Liver (tissue), 9 donors: ENCODE results near the gene MS4A6E. TPM values are rescaled to one million over a fixed set of nuclear protein-coding genes. Genes with fewer than 3 reads are reported as not detected.
A peak's percentile ranks its signal among the peaks of the same experiment; 100 is the strongest.

ENCODE experiments used
- DNase-seq: peaks from one replicate; pipeline ENCODE4 v3.0.0-alpha.2; 2017; ENCODE audit warnings: low spot score
- H3K27ac ChIP-seq, 2 donors: one replicate each; pipeline ENCODE4 v1.7.0; 2013; ENCODE audit warnings: inconsistent platforms in 2 of 2, low read length in 2 of 2, control low read depth in 1 of 2, low read depth in 1 of 2, mild to moderate bottlenecking in 1 of 2
- H3K27me3 ChIP-seq, 4 donors: one replicate each; pipeline versions ENCODE4 v1.6.1 to v1.7.0; 2013; ENCODE audit warnings: low read length in 3 of 4, inconsistent platforms in 1 of 4, mild to moderate bottlenecking in 1 of 4, moderate library complexity in 1 of 4; ENCODE audit not compliant: control insufficient read depth in 4 of 4, insufficient read depth in 4 of 4
- H3K36me3 ChIP-seq, 4 donors: one replicate each; pipeline versions ENCODE4 v1.6.1 to v1.7.0; 2013; ENCODE audit warnings: low read length in 3 of 4, mild to moderate bottlenecking in 3 of 4, low read depth in 1 of 4, moderate library complexity in 1 of 4; ENCODE audit not compliant: control insufficient read depth in 4 of 4, insufficient read depth in 3 of 4
- H3K4me1 ChIP-seq, 4 donors: one replicate each; pipeline versions ENCODE4 v1.6.1 to v1.7.0; 2013; ENCODE audit warnings: low read length in 3 of 4, mild to moderate bottlenecking in 3 of 4, moderate library complexity in 1 of 4; ENCODE audit not compliant: control insufficient read depth in 4 of 4, insufficient read depth in 4 of 4
- H3K4me3 ChIP-seq, 3 donors: one replicate each; pipeline versions ENCODE4 v1.6.1 to v1.7.0; 2013; ENCODE audit warnings: low read length in 3 of 3, control low read depth in 1 of 3, low read depth in 1 of 3, mild to moderate bottlenecking in 1 of 3
- H3K9ac ChIP-seq, 2 donors: one replicate each; pipeline ENCODE4 v1.7.0; 2013; ENCODE audit warnings: low read length in 2 of 2, mild to moderate bottlenecking in 2 of 2, moderate library complexity in 2 of 2, control low read depth in 1 of 2, low read depth in 1 of 2
- H3K9me3 ChIP-seq, 4 donors: one replicate each; pipeline versions ENCODE4 v1.6.1 to v1.7.0; 2013; ENCODE audit warnings: low read length in 3 of 4; ENCODE audit not compliant: control insufficient read depth in 4 of 4
- EGR1 ChIP-seq, 2 donors: IDR thresholded peaks; 2 replicates each; pipeline ENCODE4 v1.6.1; 2016 to 2018; ENCODE audit warnings: antibody characterized with exemption in 2 of 2, low read depth in 2 of 2
- FOXA1 ChIP-seq: IDR thresholded peaks from 2 replicates; pipeline ENCODE4 v1.6.1; 2016; ENCODE audit warnings: antibody characterized with exemption
- HNF4A ChIP-seq, 2 donors: conservative IDR thresholded peaks; 2 replicates each; pipeline ENCODE4 v1.6.1; 2016; ENCODE audit warnings: antibody characterized with exemption in 2 of 2, mild to moderate bottlenecking in 2 of 2
- HNF4G ChIP-seq: IDR thresholded peaks from 2 replicates; pipeline ENCODE4 v1.6.1; 2016; ENCODE audit warnings: antibody characterized with exemption
- JUND ChIP-seq, 2 donors: IDR thresholded peaks; 2 replicates each; pipeline ENCODE4 v1.6.1; 2016; ENCODE audit warnings: antibody characterized with exemption in 2 of 2
- NR2F2 ChIP-seq: IDR thresholded peaks from 2 replicates; pipeline ENCODE4 v1.6.1; 2016; ENCODE audit warnings: antibody characterized with exemption
- REST ChIP-seq: IDR thresholded peaks from 2 replicates; pipeline ENCODE4 v1.6.1; 2016; ENCODE audit warnings: antibody characterized with exemption, mild to moderate bottlenecking
- RXRA ChIP-seq, 2 donors: IDR thresholded peaks; 2 replicates each; pipeline ENCODE4 v1.6.1; 2017 to 2018; ENCODE audit warnings: antibody characterized with exemption in 2 of 2, mild to moderate bottlenecking in 1 of 2
- SP1 ChIP-seq: IDR thresholded peaks from 2 replicates; pipeline ENCODE4 v1.6.1; 2018; ENCODE audit warnings: antibody characterized with exemption, mild to moderate bottlenecking
- TAF1 ChIP-seq: conservative IDR thresholded peaks from 2 replicates; pipeline ENCODE4 v1.6.1; 2016; ENCODE audit warnings: antibody characterized with exemption, mild to moderate bottlenecking
- YY1 ChIP-seq: IDR thresholded peaks from 2 replicates; pipeline ENCODE4 v1.6.1; 2016; ENCODE audit warnings: antibody characterized with exemption, mild to moderate bottlenecking
- ZBTB33 ChIP-seq: IDR thresholded peaks from 2 replicates; pipeline ENCODE4 v1.6.1; 2016; ENCODE audit warnings: antibody characterized with exemption
- WGBS: extraction: QIAGEN DNeasy Blood & Tissue Kit; methylation state at CpG from one replicate; pipeline ENCODE4 v1.1.7; 2013; 5-methylcytosine and 5-hydroxymethylcytosine counted together
- polyA plus RNA-seq, 2 donors: library from polyadenylated mRNA; stranded (reverse) in 1 of 2; unstranded in 1 of 2; fragments of 200-250 nt in 1 of 2; fragments of >200 nt in 1 of 2; fragmentation: Nextera tagmentation in 1 of 2; extraction: Ambion mirVana in 1 of 2; gene quantifications; one replicate each; pipeline versions ENCODE4 v1.2.1 to v1.2.3, GENCODE V29; 2013 to 2015
- total RNA-seq, 2 donors: library from RNA; depleted of rRNA; stranded (reverse); fragments of >200 nt; gene quantifications; one replicate each; pipeline ENCODE4 v1.2.3, GENCODE V29; 2014
- TF ChIP-seq, protein P1 (sequence below): fragments of 150-350 bp; IDR thresholded peaks from 2 replicates; pipeline ENCODE4 v1.5.1; 2017; ENCODE audit warnings: improper control_type of control experiment, low read depth, low read length; ENCODE audit not compliant: missing input control
- donor health status: healthy.
- donor health status: healthy.
- donor health status: healthy.
- donor health status: healthy.
- donor health status: healthy.

The MS4A6E gene
- total and polyA plus RNA-seq, 4 donors, result 0.22 to 0.75 TPM; not detected in 2

DNA sequence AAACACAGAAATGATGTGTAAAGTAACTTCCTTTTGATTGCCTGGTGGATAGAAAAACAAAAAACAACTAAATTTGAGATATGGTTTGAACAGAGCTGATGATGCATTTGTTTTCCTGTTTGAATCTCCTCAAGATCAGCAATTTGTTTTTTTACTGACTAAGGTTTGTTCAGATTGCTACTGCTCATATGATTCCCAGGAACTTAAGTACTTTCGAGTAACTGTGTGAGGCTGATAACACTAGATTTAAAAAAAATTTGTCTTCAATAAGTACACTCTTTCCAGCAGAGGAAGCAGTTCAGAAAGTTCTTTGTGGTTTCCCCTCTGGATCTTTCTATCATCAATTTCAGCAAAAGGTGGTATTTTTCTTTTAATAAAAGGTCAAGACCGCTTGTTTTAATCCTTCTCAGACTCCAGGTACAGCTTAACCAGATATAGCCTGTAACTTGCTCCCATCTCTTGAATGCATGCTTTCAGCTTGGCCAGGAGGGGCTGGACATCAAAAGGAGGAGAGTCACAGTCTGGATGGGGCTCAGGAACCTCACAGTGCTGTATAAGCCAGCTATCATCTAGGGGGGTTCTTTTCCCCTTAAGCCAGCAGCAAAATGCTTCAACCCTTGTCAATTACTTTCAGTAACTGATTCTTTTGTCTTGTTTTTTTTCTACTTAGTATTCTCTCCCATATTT lies 12.3 kb upstream of the MS4A6E start:
- Histone ChIP-seq H3K4me3 (no peak overlapping the region), H3K27ac (peak overlapping the region in 1 of 2 donors; percentile 25), H3K9me3 (peaks cover 0 to 5% (median 2%) of the 10 kb centered on the region in 4 donors), H3K4me1 (no peaks in the 10 kb centered on the region), H3K9ac (no peak overlapping the region), H3K27me3 (peaks cover 0 to 5% (median 2%) of the 10 kb centered on the region in 4 donors), H3K36me3 (no peaks in the 10 kb centered on the region)
- TF ChIP-seq HNF4A (conservative IDR thresholded peaks at IDR 0.05), result no peak
- no peak for TF ChIP-seq EGR1 (IDR thresholded peaks at IDR 0.05; ENCODE audit: low read depth in 2 of 2)
- TF ChIP-seq, protein P1, sequence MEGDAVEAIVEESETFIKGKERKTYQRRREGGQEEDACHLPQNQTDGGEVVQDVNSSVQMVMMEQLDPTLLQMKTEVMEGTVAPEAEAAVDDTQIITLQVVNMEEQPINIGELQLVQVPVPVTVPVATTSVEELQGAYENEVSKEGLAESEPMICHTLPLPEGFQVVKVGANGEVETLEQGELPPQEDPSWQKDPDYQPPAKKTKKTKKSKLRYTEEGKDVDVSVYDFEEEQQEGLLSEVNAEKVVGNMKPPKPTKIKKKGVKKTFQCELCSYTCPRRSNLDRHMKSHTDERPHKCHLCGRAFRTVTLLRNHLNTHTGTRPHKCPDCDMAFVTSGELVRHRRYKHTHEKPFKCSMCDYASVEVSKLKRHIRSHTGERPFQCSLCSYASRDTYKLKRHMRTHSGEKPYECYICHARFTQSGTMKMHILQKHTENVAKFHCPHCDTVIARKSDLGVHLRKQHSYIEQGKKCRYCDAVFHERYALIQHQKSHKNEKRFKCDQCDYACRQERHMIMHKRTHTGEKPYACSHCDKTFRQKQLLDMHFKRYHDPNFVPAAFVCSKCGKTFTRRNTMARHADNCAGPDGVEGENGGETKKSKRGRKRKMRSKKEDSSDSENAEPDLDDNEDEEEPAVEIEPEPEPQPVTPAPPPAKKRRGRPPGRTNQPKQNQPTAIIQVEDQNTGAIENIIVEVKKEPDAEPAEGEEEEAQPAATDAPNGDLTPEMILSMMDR, result no peak
- TF ChIP-seq JUND (IDR thresholded peaks at IDR 0.05), result no peak
- no peak for TF ChIP-seq FOXA1
- TF ChIP-seq NR2F2, result no peak
- no peak for TF ChIP-seq YY1
- TF ChIP-seq RXRA (IDR thresholded peaks at IDR 0.05), result no peak
- DNase-seq, result no peak
- WGBS, result 37% methylated on average over 2 of the region's 2 CpGs

GRCh38 chr11:60315871-60316270 lies 11.2 kb upstream of the MS4A6E start:
- Histone ChIP-seq H3K9me3 (peaks cover 0 to 5% (median 2%) of the 10 kb centered on the region in 4 donors), H3K36me3 (no peaks in the 10 kb centered on the region), H3K4me1 (no peaks in the 10 kb centered on the region), H3K27ac (no peak overlapping the region), H3K4me3 (no peak overlapping the region), H3K27me3 (peaks cover 0 to 5% (median 2%) of the 10 kb centered on the region in 4 donors), H3K9ac (no peak overlapping the region)
- no peak for TF ChIP-seq NR2F2
- TF ChIP-seq TAF1, result no peak
- TF ChIP-seq YY1, result no peak
- no peak for TF ChIP-seq RXRA (IDR thresholded peaks at IDR 0.05)
- no peak for TF ChIP-seq SP1
- TF ChIP-seq REST, result no peak
- no peak for TF ChIP-seq ZBTB33
- no peak for TF ChIP-seq HNF4G
- no peak for TF ChIP-seq EGR1 (IDR thresholded peaks at IDR 0.05; ENCODE audit: low read depth in 2 of 2)
- DNase-seq, result no peak
